Measurements from ENCODE around the gene FADS3.

Gene FADS3

GRCh38 chr11:61827571-61828378 lies 63.6 kb downstream of the FADS3 start, which contains the start of gene FADS2:
Gene FADS2 (plus strand): TSS chr11:61828300. CDS start chr11:61828391, 91 bp downstream.
- Histone ChIP-seq H2AFZ (ENCODE audit: low read length) (no peak within 1 kb of the TSS), H3F3A (ENCODE audit: insufficient read depth, low read length) (no peaks in the 10 kb centered on the region), H3K9me2 (ENCODE audit: low read depth, low read length) (no peaks in the 10 kb centered on the region), H3K9ac (ENCODE audit: low read length) (peak within 1 kb of the TSS; percentile 80), H3K79me2 (ENCODE audit: insufficient read depth, low read length) (peaks cover 10% of the 10 kb centered on the region; the same call in 1 of the 2 replicates), H4K20me1 (ENCODE audit: insufficient read depth, low read length) (no peaks in the 10 kb centered on the region), H3K27me3 (ENCODE audit: insufficient read depth, low read length) (no peaks in the 10 kb centered on the region), H3K9me3 (ENCODE audit: low read length) (no peaks in the 10 kb centered on the region), H3K4me3 (ENCODE audit: low read depth, low read length, poor library complexity, severe bottlenecking) (peak within 1 kb of the TSS; percentile 72), H3K4me1 (ENCODE audit: insufficient read depth, low read length, severe bottlenecking) (peaks cover 51% of the 10 kb centered on the region), H3K36me3 (ENCODE audit: insufficient read depth, low read length) (peaks cover 7% of the 10 kb centered on the region; the same call in 1 of the 2 replicates), H3K27ac (ENCODE audit: low read depth, low read length, poor library complexity, severe bottlenecking) (peak within 1 kb of the TSS; percentile 96), H3K4me2 (ENCODE audit: low read length) (peak within 1 kb of the TSS; percentile 71)
- TF ChIP-seq EZH2 (IDR thresholded peaks at IDR 0.05; ENCODE audit: borderline replicate concordance, low read length) (no peak), CTCF (IDR thresholded peaks at IDR 0.05; ENCODE audit: low read length) (no peak)

- H3K9ac ChIP-seq (ENCODE audit: low read length), result peak overlapping the region; percentile 80
- H3F3A ChIP-seq (ENCODE audit: insufficient read depth, low read length), result no peaks in the 10 kb centered on the region
- H3K9me3 ChIP-seq (ENCODE audit: low read length), result no peaks in the 10 kb centered on the region
- H3K4me1 ChIP-seq (ENCODE audit: insufficient read depth, low read length, severe bottlenecking), result peaks cover 44% of the 10 kb centered on the region
- no peaks in the 10 kb centered on the region for H4K20me1 ChIP-seq (ENCODE audit: insufficient read depth, low read length)
- TF ChIP-seq EZH2 (IDR thresholded peaks at IDR 0.05; ENCODE audit: borderline replicate concordance, low read length) (no peak), CTCF (IDR thresholded peaks at IDR 0.05; ENCODE audit: low read length) (no peak)
- H2AFZ ChIP-seq (ENCODE audit: low read length), result no peak overlapping the region
- H3K9me2 ChIP-seq (ENCODE audit: low read depth, low read length), result no peaks in the 10 kb centered on the region
- no peaks in the 10 kb centered on the region for H3K27me3 ChIP-seq (ENCODE audit: insufficient read depth, low read length)
- H3K36me3 ChIP-seq (ENCODE audit: insufficient read depth, low read length), result peaks cover 7% of the 10 kb centered on the region; the same call in 1 of the 2 replicates
- H3K27ac ChIP-seq (ENCODE audit: low read depth, low read length, poor library complexity, severe bottlenecking), result peak overlapping the region; percentile 96
- H3K79me2 ChIP-seq (ENCODE audit: insufficient read depth, low read length), result peaks cover 10% of the 10 kb centered on the region; the same call in 1 of the 2 replicates
- H3K4me3 ChIP-seq (ENCODE audit: low read depth, low read length, poor library complexity, severe bottlenecking), result peak overlapping the region; percentile 72
- H3K4me2 ChIP-seq (ENCODE audit: low read length), result peak overlapping the region; percentile 71
These were observed 64.3 kb downstream of the FADS3 start for GRCh38 chr11:61826930-61827570.
